Tibial nerve (tissue), 4 donors: ENCODE results near the gene PAK1.

Experiments used
- EP300 ChIP-seq, 2 donors: sonication (generic); formaldehyde crosslinking; IDR thresholded peaks; one replicate each; pipeline ENCODE4 v1.6.1; 2017; ENCODE audit warnings: antibody characterized with exemption in 2 of 2, mild to moderate bottlenecking in 1 of 2
- POLR2A ChIP-seq, 2 donors: fragments of 450-650 bp; IDR thresholded peaks; one replicate each; pipeline ENCODE4 v1.6.1; 2017; ENCODE audit warnings: antibody characterized with exemption in 2 of 2, mild to moderate bottlenecking in 2 of 2, moderate library complexity in 2 of 2
- TF ChIP-seq, protein P1 (sequence below), 5 experiments: fragments of 200-600 bp in 3 of 5; fragments of 450-650 bp in 2 of 5; sonication (generic) in 3 of 5; IDR thresholded peaks; one replicate each; pipeline ENCODE4 v1.5.1; 2016 to 2019; ENCODE audit warnings: antibody characterized with exemption in 5 of 5, mild to moderate bottlenecking in 3 of 5, moderate library complexity in 2 of 5

DNA sequence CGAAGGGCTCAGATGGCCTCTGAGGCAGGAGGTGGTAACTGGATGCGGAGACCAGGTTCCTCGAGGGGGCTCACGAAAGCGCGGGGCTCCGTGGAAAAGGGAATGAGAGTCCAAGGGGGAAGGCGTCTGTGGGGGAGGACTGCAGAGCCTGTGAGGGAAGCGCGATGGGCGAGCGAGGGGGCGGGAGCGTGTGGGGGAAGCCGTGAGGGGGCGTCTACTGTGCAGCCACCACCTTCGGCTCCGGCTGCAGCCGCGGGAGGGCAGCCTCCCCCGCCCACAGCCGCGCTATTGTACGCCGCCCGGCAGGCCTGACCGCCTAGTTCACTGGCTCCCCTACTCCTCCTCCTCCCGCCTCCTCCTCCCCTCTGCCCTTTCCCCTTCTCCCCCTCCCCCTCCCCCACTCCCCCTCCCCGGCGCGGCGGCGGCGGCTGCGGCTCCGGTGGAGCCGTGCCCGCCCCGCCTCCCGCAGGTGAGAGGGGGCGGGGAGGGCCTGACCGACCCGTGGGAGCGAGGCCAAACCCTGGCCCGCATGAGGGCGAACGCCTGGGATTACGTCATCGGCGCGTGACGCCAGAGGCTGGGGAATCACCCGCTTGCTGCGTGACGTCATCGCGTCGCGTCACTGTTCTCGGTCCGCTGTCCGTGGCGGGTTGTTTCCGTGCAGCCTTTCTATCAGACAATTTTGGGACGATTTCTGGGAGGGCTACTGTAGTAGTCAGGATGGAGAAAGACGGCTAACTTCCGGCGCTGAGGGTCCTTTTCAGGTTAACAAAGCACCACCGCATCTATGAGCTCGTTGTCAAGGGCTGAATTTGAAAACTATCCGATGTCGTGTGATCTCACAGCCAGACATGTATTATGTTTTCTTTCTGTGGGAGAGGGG, at the start of gene PAK1:
- TF ChIP-seq, protein P1, sequence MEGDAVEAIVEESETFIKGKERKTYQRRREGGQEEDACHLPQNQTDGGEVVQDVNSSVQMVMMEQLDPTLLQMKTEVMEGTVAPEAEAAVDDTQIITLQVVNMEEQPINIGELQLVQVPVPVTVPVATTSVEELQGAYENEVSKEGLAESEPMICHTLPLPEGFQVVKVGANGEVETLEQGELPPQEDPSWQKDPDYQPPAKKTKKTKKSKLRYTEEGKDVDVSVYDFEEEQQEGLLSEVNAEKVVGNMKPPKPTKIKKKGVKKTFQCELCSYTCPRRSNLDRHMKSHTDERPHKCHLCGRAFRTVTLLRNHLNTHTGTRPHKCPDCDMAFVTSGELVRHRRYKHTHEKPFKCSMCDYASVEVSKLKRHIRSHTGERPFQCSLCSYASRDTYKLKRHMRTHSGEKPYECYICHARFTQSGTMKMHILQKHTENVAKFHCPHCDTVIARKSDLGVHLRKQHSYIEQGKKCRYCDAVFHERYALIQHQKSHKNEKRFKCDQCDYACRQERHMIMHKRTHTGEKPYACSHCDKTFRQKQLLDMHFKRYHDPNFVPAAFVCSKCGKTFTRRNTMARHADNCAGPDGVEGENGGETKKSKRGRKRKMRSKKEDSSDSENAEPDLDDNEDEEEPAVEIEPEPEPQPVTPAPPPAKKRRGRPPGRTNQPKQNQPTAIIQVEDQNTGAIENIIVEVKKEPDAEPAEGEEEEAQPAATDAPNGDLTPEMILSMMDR (IDR thresholded peaks at IDR 0.05) = peak in 1 of 5 experiments; percentile 2
- TF ChIP-seq POLR2A (IDR thresholded peaks at IDR 0.05) (no peak), EP300 (IDR thresholded peaks at IDR 0.05) (peak in 1 of 2 donors; percentile 27)
